Vein endothelial cell (primary cell): ENCODE measurements around the gene RTEL1. TPM values are rescaled to one million over a fixed set of nuclear protein-coding genes. Genes with fewer than 3 reads are reported as not detected.

Source experiments
- small RNA-seq: library from RNA; depleted of rRNA; stranded (forward); fragments of <200 nt; gene quantifications from one replicate; pipeline ENCODE3, GENCODE V24; 2012
- total RNA-seq: library from RNA; depleted of rRNA; stranded (reverse); fragments of >200 nt; gene quantifications from 2 replicates; pipeline ENCODE4 v1.2.3, GENCODE V29; 2012

Gene RTEL1, protein sequence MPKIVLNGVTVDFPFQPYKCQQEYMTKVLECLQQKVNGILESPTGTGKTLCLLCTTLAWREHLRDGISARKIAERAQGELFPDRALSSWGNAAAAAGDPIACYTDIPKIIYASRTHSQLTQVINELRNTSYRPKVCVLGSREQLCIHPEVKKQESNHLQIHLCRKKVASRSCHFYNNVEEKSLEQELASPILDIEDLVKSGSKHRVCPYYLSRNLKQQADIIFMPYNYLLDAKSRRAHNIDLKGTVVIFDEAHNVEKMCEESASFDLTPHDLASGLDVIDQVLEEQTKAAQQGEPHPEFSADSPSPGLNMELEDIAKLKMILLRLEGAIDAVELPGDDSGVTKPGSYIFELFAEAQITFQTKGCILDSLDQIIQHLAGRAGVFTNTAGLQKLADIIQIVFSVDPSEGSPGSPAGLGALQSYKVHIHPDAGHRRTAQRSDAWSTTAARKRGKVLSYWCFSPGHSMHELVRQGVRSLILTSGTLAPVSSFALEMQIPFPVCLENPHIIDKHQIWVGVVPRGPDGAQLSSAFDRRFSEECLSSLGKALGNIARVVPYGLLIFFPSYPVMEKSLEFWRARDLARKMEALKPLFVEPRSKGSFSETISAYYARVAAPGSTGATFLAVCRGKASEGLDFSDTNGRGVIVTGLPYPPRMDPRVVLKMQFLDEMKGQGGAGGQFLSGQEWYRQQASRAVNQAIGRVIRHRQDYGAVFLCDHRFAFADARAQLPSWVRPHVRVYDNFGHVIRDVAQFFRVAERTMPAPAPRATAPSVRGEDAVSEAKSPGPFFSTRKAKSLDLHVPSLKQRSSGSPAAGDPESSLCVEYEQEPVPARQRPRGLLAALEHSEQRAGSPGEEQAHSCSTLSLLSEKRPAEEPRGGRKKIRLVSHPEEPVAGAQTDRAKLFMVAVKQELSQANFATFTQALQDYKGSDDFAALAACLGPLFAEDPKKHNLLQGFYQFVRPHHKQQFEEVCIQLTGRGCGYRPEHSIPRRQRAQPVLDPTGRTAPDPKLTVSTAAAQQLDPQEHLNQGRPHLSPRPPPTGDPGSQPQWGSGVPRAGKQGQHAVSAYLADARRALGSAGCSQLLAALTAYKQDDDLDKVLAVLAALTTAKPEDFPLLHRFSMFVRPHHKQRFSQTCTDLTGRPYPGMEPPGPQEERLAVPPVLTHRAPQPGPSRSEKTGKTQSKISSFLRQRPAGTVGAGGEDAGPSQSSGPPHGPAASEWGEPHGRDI (N-terminal part only)
- total RNA-seq: 13.7 and 17.8 TPM in 2 replicates

GRCh38 chr20:63657937-63658748 lies at the start of gene RTEL1:
Gene RTEL1 (plus strand): TSS chr20:63658312. CDS start chr20:63659403, 1,091 bp downstream.

DNA sequence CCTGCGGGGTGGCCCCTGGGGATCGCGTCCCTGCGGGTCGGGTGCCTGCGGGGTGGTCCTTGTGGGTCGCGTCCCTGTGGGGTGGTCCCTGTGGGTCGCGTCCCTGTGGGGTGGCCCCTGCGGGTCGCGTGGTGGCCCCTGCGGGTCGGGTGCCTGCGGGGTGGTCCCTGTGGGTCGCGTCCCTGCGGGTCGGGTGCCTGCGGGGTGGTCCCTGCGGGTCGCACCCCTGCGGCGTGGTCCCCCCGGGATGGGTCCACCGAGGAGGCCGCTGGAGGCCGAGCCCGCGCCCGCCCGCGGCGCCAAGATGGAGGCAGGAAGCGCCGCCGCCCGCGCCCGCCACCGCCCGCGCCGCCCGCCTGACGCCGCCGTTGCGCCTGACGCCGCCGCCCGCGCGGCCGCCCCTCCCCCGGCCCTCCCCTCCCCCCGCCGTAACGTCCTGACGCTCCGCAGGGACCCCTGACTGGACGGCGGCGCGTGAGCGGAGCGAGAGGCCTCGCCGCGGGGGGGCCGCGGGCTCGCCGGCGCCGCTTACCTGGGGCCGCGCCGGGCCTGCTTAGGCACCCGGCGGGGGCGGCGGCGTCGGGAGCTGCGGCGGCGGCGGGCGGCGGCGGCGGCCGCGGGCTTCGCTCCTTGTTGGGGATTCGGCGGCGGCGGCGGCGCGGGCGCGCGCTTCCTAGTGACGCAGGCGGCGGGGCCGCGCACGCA lies 31.5 kb upstream of the RTEL1 start, which contains the start of gene GMEB2:
TSS of gene GMEB2 (minus strand) at position 678 of the 705 bp plus-strand sequence. CDS start 7,704 bp downstream, outside the sequence.

GRCh38 chr20:63653041-63653973 lies 4.8 kb upstream of the RTEL1 start, which contains the start of gene STMN3:
Gene STMN3 (minus strand): TSS chr20:63653424. CDS start chr20:63653345, 79 bp downstream.

GRCh38 chr20:63696628-63697356 lies 38.7 kb downstream of the RTEL1 start, which contains the start of gene TNFRSF6B:
Gene TNFRSF6B (plus strand): TSS chr20:63696652. CDS start chr20:63696768, 116 bp downstream.

GRCh38 chr20:63707558-63708300 lies 49.6 kb downstream of the RTEL1 start, which contains the start of the genes ARFRP1 and ZGPAT:
Gene ARFRP1 (minus strand): TSS chr20:63707976. CDS start chr20:63707091, 885 bp downstream.
Gene ZGPAT (plus strand): TSS chr20:63708039. CDS start chr20:63708581, 542 bp downstream.

GRCh38 chr20:63735859-63736718 lies 78.0 kb downstream of the RTEL1 start, which contains the start of gene LIME1:
Gene LIME1 (plus strand): TSS chr20:63736664. CDS start chr20:63737550, 886 bp downstream.

DNA sequence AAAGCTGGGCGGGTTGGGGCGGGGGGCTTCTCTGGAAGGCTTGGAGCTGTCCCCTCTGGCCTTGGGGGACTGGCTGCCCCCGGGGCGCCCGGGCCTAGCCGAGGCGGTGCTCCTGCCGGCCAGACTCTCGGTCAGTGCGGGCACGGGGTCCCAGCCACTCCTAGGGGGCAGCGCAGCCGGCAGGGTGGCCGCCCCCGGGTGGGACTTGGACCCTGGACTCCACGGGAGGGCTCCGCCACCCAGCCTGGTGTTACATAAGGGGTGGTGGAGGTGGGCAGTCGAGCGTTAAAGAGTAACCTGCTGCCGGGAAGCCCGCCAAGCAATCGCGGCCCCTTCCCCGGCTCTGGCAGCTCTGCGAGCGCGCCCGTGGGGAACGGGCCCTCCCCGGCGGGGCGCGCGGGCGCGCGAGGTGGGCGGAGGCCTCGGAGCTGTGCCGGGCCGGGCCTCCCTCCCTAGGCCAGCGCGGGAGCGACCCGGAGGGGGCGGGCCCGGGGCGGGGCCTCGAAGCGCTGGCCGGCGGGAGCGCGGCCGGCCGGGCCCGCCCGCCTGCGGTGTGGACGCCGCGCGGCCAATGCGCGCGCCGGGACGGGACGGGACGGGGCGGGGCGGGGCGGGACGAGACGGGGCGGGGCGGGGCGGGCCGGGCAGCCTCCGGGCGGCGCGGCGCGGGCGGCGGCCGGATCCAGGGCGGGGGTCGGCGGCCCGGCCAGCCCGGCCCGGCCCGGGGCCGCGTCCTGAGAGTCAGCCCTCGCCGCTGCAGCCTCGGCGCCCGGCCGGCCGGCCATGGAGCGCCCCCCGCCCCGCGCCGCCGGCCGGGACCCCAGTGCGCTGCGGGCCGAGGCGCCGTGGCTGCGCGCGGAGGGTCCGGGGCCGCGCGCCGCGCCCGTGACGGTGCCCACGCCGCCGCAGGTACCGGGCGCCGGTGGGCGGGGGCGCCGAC lies 81.3 kb downstream of the RTEL1 start, which contains the start of gene SLC2A4RG:
TSS of gene SLC2A4RG (plus strand) at position 647 of the 940 bp plus-strand sequence. CDS start at position 784, 137 bp downstream.

Small RNAs within 50 kb of the gene (small RNA-seq; reads per million reads assigned to genes)
- gene LIME1 (not detected), gene TNFRSF6B (not detected)

Other genes with a start within 250 kb of the RTEL1 start
- gene KCNQ2, start 185.7 kb upstream of the RTEL1 start, total RNA-seq: not detected in 2 replicates
- gene EEF1A2, start 159.2 kb upstream of the RTEL1 start, total RNA-seq: 0.67 and 5.6 TPM in 2 replicates
- gene PPDPF, start 137.5 kb upstream of the RTEL1 start, total RNA-seq: 68.5 and 108 TPM in 2 replicates
- gene PTK6, start 120.9 kb upstream of the RTEL1 start, total RNA-seq: not detected in 2 replicates
- not detected in 2 replicates for gene SRMS, start 110.6 kb upstream of the RTEL1 start, total RNA-seq
- 1.3 and 1.8 TPM in 2 replicates for gene FNDC11, start 104.2 kb upstream of the RTEL1 start, total RNA-seq
- gene HELZ2, start 84.1 kb upstream of the RTEL1 start, total RNA-seq: 38.2 and 47.0 TPM in 2 replicates
- 10.8 and 12.4 TPM in 2 replicates for gene GMEB2, start 31.2 kb upstream of the RTEL1 start, total RNA-seq
- 0.57 and 5.6 TPM in 2 replicates for gene STMN3, start 4.9 kb upstream of the RTEL1 start, total RNA-seq
- 22.1 and 41.5 TPM in 2 replicates for gene TNFRSF6B, start 38.3 kb downstream of the RTEL1 start, total RNA-seq
- gene ARFRP1, start 49.7 kb downstream of the RTEL1 start, total RNA-seq: 22.9 and 28.1 TPM in 2 replicates
- gene ZGPAT, start 49.7 kb downstream of the RTEL1 start, total RNA-seq: 18.0 and 25.2 TPM in 2 replicates
- 2.9 and 3.7 TPM in 2 replicates for gene LIME1, start 78.4 kb downstream of the RTEL1 start, total RNA-seq
- gene SLC2A4RG, start 81.5 kb downstream of the RTEL1 start, total RNA-seq: 26.7 and 35.9 TPM in 2 replicates
- 13.1 and 14.4 TPM in 2 replicates for gene ZBTB46, start 173.0 kb downstream of the RTEL1 start, total RNA-seq
- not detected in 2 replicates for gene ABHD16B, start 203.2 kb downstream of the RTEL1 start, total RNA-seq
- gene TPD52L2, start 207.0 kb downstream of the RTEL1 start, total RNA-seq: 153 and 174 TPM in 2 replicates
- 89.5 and 96.4 TPM in 2 replicates for gene DNAJC5, start 236.8 kb downstream of the RTEL1 start, total RNA-seq